HCT116 (cell line): ENCODE data around the gene RBM28. TPM values are rescaled to one million over a fixed set of nuclear protein-coding genes. Genes with fewer than 3 reads are reported as not detected.
"Not testable (repeated sequence)": the region's sequence is repeated elsewhere in the genome, so short reads cannot be mapped to it uniquely, and the experiment has no call there.

Experiments used
- ATAC-seq: fragments of 200-7000 bp; cut with Tn5 transposase; 2 replicates; pipeline ENCODE4 v1.9.1; 2020; ENCODE audit warnings: mild to moderate bottlenecking, moderate library complexity
- BruUV-seq: library from RNA; stranded (reverse); fragments of 400-500 nt; replicated peaks from 2 replicates; lab custom pipeline; 2021; lab: Mats Ljungman, UMichigan
- CTCF ChIA-PET: fragments of 300-600 bp; sonication (Branson Sonifier 250); formaldehyde crosslinking; loops from one replicate; lab custom pipeline; 2021; ENCODE audit warnings: antibody characterized with exemption; lab: Charles Lee
- POLR2A ChIA-PET: fragments of 300-600, 350-600 bp; sonication (Branson Sonifier 250); formaldehyde crosslinking; loops from one replicate; lab custom pipeline; 2021; ENCODE audit warnings: antibody characterized with exemption; lab: Charles Lee
- RAD21 ChIA-PET, 2 experiments: fragments of 300-600 bp; sonication (Branson Sonifier 250); formaldehyde crosslinking; loops; one replicate each; lab custom pipeline; 2023; ENCODE audit warnings: low total read pairs in 2 of 2; ENCODE audit not compliant: uncharacterized antibody in 2 of 2, unreplicated experiment in 2 of 2, low non-redundant PET in 1 of 2; lab: Charles Lee
- DNase-seq: peaks from one replicate; pipeline ENCODE4 v3.0.0-alpha.2; 2010; ENCODE audit warnings: low read depth, low spot score
- H2AFZ ChIP-seq: fragments of 200-600 bp; shearing (Covaris generic), sonication (generic); 2 replicates; pipeline ENCODE4 v1.6.1; 2017; ENCODE audit warnings: low read depth, mixed run types, mixed read lengths, antibody characterized with exemption, low read length; ENCODE audit not compliant: poor library complexity, severe bottlenecking
- H3K27ac ChIP-seq: 2 replicates; pipeline ENCODE4 v1.5.1; 2012; ENCODE audit warnings: low read depth, low read length
- H3K27me3 ChIP-seq: fragments of 200-600 bp; sonication (generic); 2 replicates; pipeline ENCODE4 v1.6.1; 2016; ENCODE audit warnings: mixed run types, low read length, mixed read lengths; ENCODE audit not compliant: insufficient read depth
- H3K36me3 ChIP-seq, 2 experiments: fragments of 200-500 bp in 1 of 2; fragments of 200-600 bp in 1 of 2; sonication (Bioruptor generic) in 1 of 2; sonication (generic) in 1 of 2; 2 replicates each; pipeline versions ENCODE4 v1.5.1 to v1.6.1; 2014 to 2016; ENCODE audit warnings: low read length in 2 of 2, inconsistent platforms in 1 of 2, mixed read lengths in 1 of 2, mixed run types in 1 of 2; ENCODE audit not compliant: insufficient read depth in 2 of 2, control insufficient read depth in 1 of 2
- H3K4me1 ChIP-seq, 2 experiments: fragments of 200-600 bp in 1 of 2; sonication (generic) in 1 of 2; 2 replicates each; pipeline versions ENCODE4 v1.5.1 to v1.6.1; 2012 to 2017; ENCODE audit warnings: low read length in 2 of 2, inconsistent platforms in 1 of 2, mild to moderate bottlenecking in 1 of 2, mixed read lengths in 1 of 2, mixed run types in 1 of 2, moderate library complexity in 1 of 2; ENCODE audit not compliant: insufficient read depth in 2 of 2, control insufficient read depth in 1 of 2
- H3K4me2 ChIP-seq: fragments of 200-600 bp; sonication (generic); 2 replicates; pipeline ENCODE4 v1.6.1; 2017; ENCODE audit warnings: mixed run types, low read length, mixed read lengths
- H3K4me3 ChIP-seq, 2 experiments: fragments of 200-600 bp in 1 of 2; sonication (generic) in 1 of 2; replicated peaks in 1 of 2; 2 replicates each; pipeline ENCODE4 v1.5.1; 2011 to 2016; ENCODE audit warnings: low read length in 2 of 2, control low read depth in 1 of 2, low read depth in 1 of 2, mild to moderate bottlenecking in 1 of 2, mixed read lengths in 1 of 2, mixed run types in 1 of 2
- H3K79me2 ChIP-seq: fragments of 200-600 bp; sonication (generic); 2 replicates; pipeline ENCODE4 v1.6.1; 2017; ENCODE audit warnings: mild to moderate bottlenecking, mixed run types, low read length, moderate library complexity, mixed read lengths; ENCODE audit not compliant: insufficient read depth
- H3K9ac ChIP-seq: fragments of 200-600 bp; sonication (generic); 2 replicates; pipeline ENCODE4 v1.6.1; 2016; ENCODE audit warnings: low read length, mixed read lengths
- H3K9me2 ChIP-seq: fragments of 200-600 bp; sonication (generic), shearing (Covaris generic); 2 replicates; pipeline ENCODE4 v1.6.1; 2017; ENCODE audit warnings: mixed run types, mild to moderate bottlenecking, moderate library complexity; ENCODE audit not compliant: insufficient read depth
- H3K9me3 ChIP-seq, 2 experiments: fragments of 200-500 bp in 1 of 2; fragments of 200-600 bp in 1 of 2; sonication (Bioruptor generic) in 1 of 2; sonication (generic) in 1 of 2; 2 replicates each; pipeline ENCODE4 v1.6.1; 2014 to 2017; ENCODE audit warnings: low read length in 2 of 2, mixed read lengths in 2 of 2, inconsistent platforms in 1 of 2, low read depth in 1 of 2, mild to moderate bottlenecking in 1 of 2, mixed run types in 1 of 2, moderate library complexity in 1 of 2; ENCODE audit not compliant: control insufficient read depth in 1 of 2, insufficient read depth in 1 of 2
- H4K20me1 ChIP-seq: fragments of 200-600 bp; sonication (generic), shearing (Covaris generic); 2 replicates; pipeline ENCODE4 v1.6.1; 2017; ENCODE audit warnings: mixed run types, mild to moderate bottlenecking, moderate library complexity; ENCODE audit not compliant: insufficient read depth
- EGR1 ChIP-seq: IDR thresholded peaks from 2 replicates; pipeline ENCODE4 v1.6.1; 2012; ENCODE audit warnings: low read depth
- ELF1 ChIP-seq: IDR thresholded peaks from 2 replicates; pipeline ENCODE4 v1.6.1; 2012; ENCODE audit warnings: low read depth, borderline replicate concordance
- EZH2 ChIP-seq: fragments of 200-600 bp; sonication (generic); IDR thresholded peaks from 2 replicates; pipeline ENCODE4 v1.6.1; 2017; ENCODE audit warnings: antibody characterized with exemption, mixed run types
- JUND ChIP-seq: IDR thresholded peaks from 2 replicates; pipeline ENCODE4 v1.6.1; 2012
- SP1 ChIP-seq: IDR thresholded peaks from 2 replicates; pipeline ENCODE4 v1.6.1; 2012; ENCODE audit warnings: low read depth
- YY1 ChIP-seq: IDR thresholded peaks from 2 replicates; pipeline ENCODE4 v1.6.1; 2011; ENCODE audit warnings: low read length, low read depth, moderate library complexity, mild to moderate bottlenecking; ENCODE audit not compliant: insufficient replicate concordance; ENCODE audit errors: extremely low read depth
- intact Hi-C: fragments of 100-400 bp; cut with micrococcal nuclease; formaldehyde crosslinking; loops from 2 replicates; pipeline ENCODE4 v1.10.0; 2022
- total RNA-seq: library from RNA; stranded (reverse); gene quantifications from one replicate; pipeline ENCODE4 v1.2.1, GENCODE V29; 2021; ENCODE audit not compliant: unreplicated experiment
- TF ChIP-seq, protein P1 (sequence below): IDR thresholded peaks from 2 replicates; pipeline ENCODE4 v1.6.1; 2012; ENCODE audit warnings: low read depth
- TF ChIP-seq, protein P2 (sequence below): IDR thresholded peaks from 2 replicates; pipeline ENCODE4 v1.6.1; 2012

Gene RBM28
- total RNA-seq, 1 experiment from 2014 or later = 66.3 TPM

DNA sequence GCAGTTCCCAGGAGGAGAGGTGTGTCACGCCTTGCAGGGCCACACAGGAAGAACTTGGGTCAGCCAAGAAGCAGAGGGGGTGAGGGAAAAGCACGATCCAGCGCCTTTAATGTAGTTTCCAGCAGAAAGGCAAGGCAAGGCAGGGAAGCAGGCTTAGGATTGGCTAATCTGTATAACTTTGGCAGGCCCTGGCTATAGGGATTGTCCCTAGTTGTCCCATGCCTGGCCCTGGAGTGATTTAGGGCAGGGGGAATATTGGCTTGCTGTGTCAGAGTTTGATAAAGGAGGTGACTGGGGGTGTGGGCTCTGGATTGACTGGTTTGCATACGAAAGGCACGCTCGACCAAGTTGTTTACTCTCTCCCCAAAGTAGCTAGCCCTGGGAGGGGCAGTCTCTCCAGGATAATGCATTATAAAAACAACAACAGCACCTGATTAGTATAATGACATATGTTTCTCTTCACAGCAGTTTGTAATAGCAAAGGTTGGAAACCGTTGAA is 44.5 kb downstream of the RBM28 start:
- no TSS peak for BruUV-seq
- Histone ChIP-seq H3K79me2 (no peaks in the 10 kb centered on the region), H3K4me2 (no peak overlapping the region), H3K27ac (no peak overlapping the region), H4K20me1 (no peaks in the 10 kb centered on the region), H3K36me3 (no peaks in the 10 kb centered on the region), H3K9me2 (no peaks in the 10 kb centered on the region), H3K27me3 (no peaks in the 10 kb centered on the region), H3K9ac (no peak overlapping the region), H3K9me3 (no peaks in the 10 kb centered on the region), H3K4me1 (no peaks in the 10 kb centered on the region), H3K4me3 (no peak overlapping the region), H2AFZ (no peak overlapping the region)
- no peak for TF ChIP-seq YY1
- no peak for TF ChIP-seq EGR1
- TF ChIP-seq, protein P1, sequence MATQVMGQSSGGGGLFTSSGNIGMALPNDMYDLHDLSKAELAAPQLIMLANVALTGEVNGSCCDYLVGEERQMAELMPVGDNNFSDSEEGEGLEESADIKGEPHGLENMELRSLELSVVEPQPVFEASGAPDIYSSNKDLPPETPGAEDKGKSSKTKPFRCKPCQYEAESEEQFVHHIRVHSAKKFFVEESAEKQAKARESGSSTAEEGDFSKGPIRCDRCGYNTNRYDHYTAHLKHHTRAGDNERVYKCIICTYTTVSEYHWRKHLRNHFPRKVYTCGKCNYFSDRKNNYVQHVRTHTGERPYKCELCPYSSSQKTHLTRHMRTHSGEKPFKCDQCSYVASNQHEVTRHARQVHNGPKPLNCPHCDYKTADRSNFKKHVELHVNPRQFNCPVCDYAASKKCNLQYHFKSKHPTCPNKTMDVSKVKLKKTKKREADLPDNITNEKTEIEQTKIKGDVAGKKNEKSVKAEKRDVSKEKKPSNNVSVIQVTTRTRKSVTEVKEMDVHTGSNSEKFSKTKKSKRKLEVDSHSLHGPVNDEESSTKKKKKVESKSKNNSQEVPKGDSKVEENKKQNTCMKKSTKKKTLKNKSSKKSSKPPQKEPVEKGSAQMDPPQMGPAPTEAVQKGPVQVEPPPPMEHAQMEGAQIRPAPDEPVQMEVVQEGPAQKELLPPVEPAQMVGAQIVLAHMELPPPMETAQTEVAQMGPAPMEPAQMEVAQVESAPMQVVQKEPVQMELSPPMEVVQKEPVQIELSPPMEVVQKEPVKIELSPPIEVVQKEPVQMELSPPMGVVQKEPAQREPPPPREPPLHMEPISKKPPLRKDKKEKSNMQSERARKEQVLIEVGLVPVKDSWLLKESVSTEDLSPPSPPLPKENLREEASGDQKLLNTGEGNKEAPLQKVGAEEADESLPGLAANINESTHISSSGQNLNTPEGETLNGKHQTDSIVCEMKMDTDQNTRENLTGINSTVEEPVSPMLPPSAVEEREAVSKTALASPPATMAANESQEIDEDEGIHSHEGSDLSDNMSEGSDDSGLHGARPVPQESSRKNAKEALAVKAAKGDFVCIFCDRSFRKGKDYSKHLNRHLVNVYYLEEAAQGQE = no peak
- TF ChIP-seq JUND = no peak
- TF ChIP-seq, protein P2, sequence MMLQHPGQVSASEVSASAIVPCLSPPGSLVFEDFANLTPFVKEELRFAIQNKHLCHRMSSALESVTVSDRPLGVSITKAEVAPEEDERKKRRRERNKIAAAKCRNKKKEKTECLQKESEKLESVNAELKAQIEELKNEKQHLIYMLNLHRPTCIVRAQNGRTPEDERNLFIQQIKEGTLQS = no peak
- TF ChIP-seq ELF1 = no peak
- no peak for TF ChIP-seq EZH2
- TF ChIP-seq SP1 = no peak
- ChIA-PET RAD21 (no interaction called here), POLR2A (no interaction called here), CTCF (no interaction called here)
- intact Hi-C loops = no loop called here
- ATAC-seq (no peak), DNase-seq (no peak)

DNA sequence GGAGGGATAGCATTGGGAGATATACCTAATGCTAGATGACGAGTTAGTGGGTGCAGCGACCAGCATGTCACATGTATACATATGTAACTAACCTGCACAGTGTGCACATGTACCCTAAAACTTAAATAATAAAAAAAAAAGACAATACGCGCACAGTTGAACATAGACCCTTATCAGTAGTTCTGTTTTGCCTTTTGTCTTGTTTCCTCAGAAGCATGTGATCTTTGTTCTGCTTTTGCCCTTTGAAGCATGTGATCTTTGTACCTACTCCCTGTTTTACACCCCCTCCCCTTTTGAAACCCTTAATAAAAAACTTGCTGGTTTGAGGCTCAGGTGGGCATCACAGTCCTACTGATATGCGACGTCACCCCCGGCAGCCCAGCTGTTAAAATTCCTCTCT is 45.7 kb downstream of the RBM28 start:
- POLR2A ChIA-PET = not testable (repeated sequence)

More for the DNA sequence above, 45.7 kb downstream of the RBM28 start:
- H3K79me2 ChIP-seq, H4K20me1 ChIP-seq, BruUV-seq, RAD21 ChIA-PET, ATAC-seq, H3K36me3 ChIP-seq, DNase-seq, H3K27me3 ChIP-seq, H3K9ac ChIP-seq, H3K9me2 ChIP-seq, H3K4me3 ChIP-seq, CTCF ChIA-PET, H3K4me2 ChIP-seq, H3K27ac ChIP-seq, H3K4me1 ChIP-seq, intact Hi-C loops, H3K9me3 ChIP-seq, H2AFZ ChIP-seq: not testable (repeated sequence)
